K562 (cell line): ENCODE measurements around the gene NFATC1. TPM values are rescaled to one million over a fixed set of nuclear protein-coding genes. Genes with fewer than 3 reads are reported as not detected.
A peak's percentile ranks its signal among the peaks of the same experiment; 100 is the strongest.

ENCODE experiments used
- ATAC-seq: fragments of 200-7000 bp; cut with Tn5 transposase; 3 replicates; pipeline ENCODE4 v1.9.1; 2020; ENCODE audit warnings: moderate library complexity
- BruUV-seq: library from RNA; stranded (reverse); fragments of 400-500 nt; replicated peaks from 2 replicates; lab custom pipeline; 2021; lab: Mats Ljungman, UMichigan
- CTCF ChIA-PET: fragments of 300-600 bp; formaldehyde crosslinking; extraction: SDS; loops from one replicate; lab custom pipeline; 2021; ENCODE audit warnings: low intra/inter-chr PET ratio; lab: Yijun Ruan, JAX
- POLR2A ChIA-PET: fragments of 300-600, 350-650 bp; sonication (Branson Sonifier 250); formaldehyde crosslinking; extraction: SDS; loops from one replicate; lab custom pipeline; 2021; ENCODE audit warnings: antibody characterized with exemption, inconsistent platforms; lab: Yijun Ruan, JAX
- DNase-seq, 4 experiments: peaks; one replicate each; pipeline versions ENCODE4 v3.0.0 to v3.0.0-alpha.2; 2011 to 2018; ENCODE audit warnings: low spot score in 3 of 4, mixed read lengths in 3 of 4; ENCODE audit errors: extremely low read depth in 1 of 4
- FAIRE-seq: peaks from 2 replicates; lab custom pipeline; 2011; peaks lifted over from hg19 to GRCh38; lab: Jason Lieb, UNC
- H2AFZ ChIP-seq: 2 replicates; pipeline ENCODE4 v1.6.0; 2011; ENCODE audit warnings: low read depth, low read length, control low read depth, inconsistent platforms
- H3K27ac ChIP-seq: fragments of 200-600 bp; 3 replicates; pipeline ENCODE4 v1.8.0; 2011; ENCODE audit warnings: low read depth, mild to moderate bottlenecking, control low read depth, inconsistent platforms, low read length, moderate library complexity, mixed read lengths; ENCODE audit errors: extremely low read depth
- H3K27me3 ChIP-seq, 2 experiments: fragments of 300-600 bp in 1 of 2; 2 replicates in 1 of 2; 3 replicates in 1 of 2; pipeline versions ENCODE4 v1.6.0 to v1.8.0; 2011; ENCODE audit warnings: inconsistent platforms in 2 of 2, low read length in 2 of 2, mild to moderate bottlenecking in 1 of 2, mixed read lengths in 1 of 2, moderate library complexity in 1 of 2; ENCODE audit not compliant: control insufficient read depth in 2 of 2, insufficient read depth in 2 of 2
- H3K36me3 ChIP-seq: fragments of 300-600 bp; 3 replicates; pipeline ENCODE4 v1.8.0; 2011; ENCODE audit warnings: mild to moderate bottlenecking, low read length, inconsistent platforms; ENCODE audit not compliant: control insufficient read depth, insufficient read depth
- H3K4me1 ChIP-seq, 2 experiments: fragments of 200-600 bp in 1 of 2; replicated peaks in 1 of 2; 2 replicates in 1 of 2; 3 replicates in 1 of 2; pipeline versions ENCODE4 v1.5.1 to v1.8.0; 2011; ENCODE audit warnings: inconsistent platforms in 2 of 2, low read length in 2 of 2, mild to moderate bottlenecking in 1 of 2, mixed read lengths in 1 of 2, moderate library complexity in 1 of 2; ENCODE audit not compliant: control insufficient read depth in 2 of 2, insufficient read depth in 2 of 2
- H3K4me2 ChIP-seq: 2 replicates; pipeline ENCODE4 v1.6.1; 2011; ENCODE audit warnings: low read length, control low read depth, inconsistent platforms, mixed read lengths; ENCODE audit not compliant: insufficient read depth
- H3K4me3 ChIP-seq: fragments of 200-600 bp; sonication (generic), shearing (Covaris generic); 2 replicates; pipeline ENCODE4 v1.5.1; 2016; ENCODE audit warnings: control low read depth, inconsistent platforms
- H3K79me2 ChIP-seq: fragments of 200-600 bp; 3 replicates; pipeline ENCODE4 v1.8.0; 2011; ENCODE audit warnings: low read length, inconsistent platforms; ENCODE audit not compliant: control insufficient read depth, insufficient read depth
- H3K9ac ChIP-seq, 2 experiments: 2 replicates each; pipeline versions ENCODE4 v1.6.0 to v1.6.1; 2011; ENCODE audit warnings: low read depth in 2 of 2, low read length in 2 of 2, control low read depth in 1 of 2, inconsistent platforms in 1 of 2, mild to moderate bottlenecking in 1 of 2, mixed read lengths in 1 of 2; ENCODE audit not compliant: insufficient read depth in 1 of 2
- H3K9me1 ChIP-seq: one replicate; pipeline ENCODE4 v1.6.0; 2011; ENCODE audit warnings: inconsistent platforms, mild to moderate bottlenecking, low read length, moderate library complexity; ENCODE audit not compliant: control insufficient read depth, insufficient read depth
- H3K9me3 ChIP-seq: replicated peaks from 2 replicates; pipeline ENCODE4 v1.5.1; 2011; ENCODE audit warnings: low read depth, low read length, inconsistent platforms; ENCODE audit not compliant: control insufficient read depth, insufficient read depth
- H4K20me1 ChIP-seq: replicated peaks from 2 replicates; pipeline ENCODE4 v1.6.1; 2011; ENCODE audit warnings: low read length, inconsistent platforms, mixed read lengths; ENCODE audit not compliant: control insufficient read depth, insufficient read depth
- CTCF ChIP-seq, 3 experiments: IDR thresholded peaks in 2 of 3; conservative IDR thresholded peaks in 1 of 3; 2 replicates each; pipeline ENCODE4 v1.5.1; 2011 to 2012; ENCODE audit warnings: low read length in 3 of 3, mild to moderate bottlenecking in 3 of 3, control low read depth in 2 of 3, improper control_type of control experiment in 1 of 3, inconsistent platforms in 1 of 3, low read depth in 1 of 3, mixed read lengths in 1 of 3, moderate library complexity in 1 of 3; ENCODE audit not compliant: insufficient read depth in 2 of 3
- E2F3 ChIP-seq: fragments of 250-450 bp; sonication (Bioruptor Pico); IDR thresholded peaks from 2 replicates; pipeline ENCODE4 v1.4.0; 2020; ENCODE audit warnings: mild to moderate bottlenecking
- MYC ChIP-seq, 2 experiments: fragments of 250-450 bp in 1 of 2; sonication (Bioruptor Pico) in 1 of 2; IDR thresholded peaks; 2 replicates each; pipeline versions ENCODE4 v1.5.1 to v1.6.1; 2012 to 2021; ENCODE audit warnings: low read depth in 2 of 2, borderline replicate concordance in 1 of 2, improper control_type of control experiment in 1 of 2, low read length in 1 of 2, mild to moderate bottlenecking in 1 of 2, moderate library complexity in 1 of 2
- WHSC1 ChIP-seq: IDR thresholded peaks from one replicate; pipeline ENCODE4 v1.6.1; 2012; ENCODE audit warnings: low read length, control low read depth, inconsistent platforms
- WGBS: fragments of 100-300 bp; shearing (Covaris generic); methylation state at CpG from one replicate; pipeline ENCODE4 v1.1.6; 2016; ENCODE audit warnings: low coverage, mixed read lengths; ENCODE audit not compliant: insufficient coverage; ENCODE audit errors: missing lambda C conversion rate; 5-methylcytosine and 5-hydroxymethylcytosine counted together
- in situ Hi-C: fragments of 300-500 bp; cut with MboI; formaldehyde crosslinking; loops from 4 replicates; pipeline ENCODE4 v1.15.0; 2018; ENCODE audit warnings: inconsistent platforms, mixed read lengths
- intact Hi-C: fragments of 100-400 bp; cut with micrococcal nuclease; formaldehyde crosslinking; loops from 2 replicates; pipeline ENCODE4 v1.14.2; 2022
- polyA plus RNA-seq, 8 experiments: library from polyadenylated mRNA; depleted of rRNA in 4 of 8; stranded (reverse) in 5 of 8; unstranded in 3 of 8; fragments of >200 nt; fragmentation: Nextera tagmentation in 2 of 8; fragmentation: Illumina TruSeq in 1 of 8; extraction: Ambion mirVana in 2 of 8; extraction: Trizol in 1 of 8; gene quantifications; 2 replicates each; pipeline versions ENCODE4 v1.2.1 to v1.2.3, GENCODE V29; 2011 to 2014; ENCODE audit warnings: inconsistent platforms in 1 of 8, missing spikeins in 1 of 8
- total RNA-seq, 7 experiments: library from RNA; depleted of rRNA in 6 of 7; stranded (reverse); fragments of >200 nt in 6 of 7; fragmentation: Illumina TruSeq in 2 of 7; extraction: Trizol in 2 of 7; gene quantifications; 2 replicates each; pipeline versions ENCODE4 v1.2.1 to v1.2.3, GENCODE V29; 2011 to 2021; ENCODE audit warnings: low replicate concordance in 1 of 7

The NFATC1 gene
- total and polyA plus RNA-seq, 9 of the 15 experiments (the other 6 are each of a cell fraction or from before 2014, with no cell fraction given) = 1.1 to 16.4 (median 2.5) TPM

- peak; percentile 79 to 86 (median 81) for TF ChIP-seq CTCF (IDR thresholded peaks at IDR 0.05 in 2 of 3, conservative IDR thresholded peaks at IDR 0.05 in 1 of 3; ENCODE audit: insufficient read depth in 2 of 3, low read depth in 1 of 3, low read length in 3 of 3)
- TF ChIP-seq E2F3 (CRISPR knock-in tag) = no peak
- no peak for TF ChIP-seq WHSC1
- TF ChIP-seq MYC (IDR thresholded peaks at IDR 0.05; ENCODE audit: low read depth, low read length) = 0 out of 2 replicates have a peak, but pooled peaks have one; percentile 28
- no peak for TF ChIP-seq MYC (CRISPR knock-in tag; IDR thresholded peaks at IDR 0.05; ENCODE audit: borderline replicate concordance, low read depth)
- TF ChIP-seq, all 486 proteins: peak for 9
These were observed 133.1 kb downstream of the NFATC1 start (continued) for GRCh38 chr18:79528846-79529245.

- no peaks in the 10 kb centered on the region for H3K9me3 ChIP-seq
- H4K20me1 ChIP-seq = peaks cover 4% of the 10 kb centered on the region; the same call in 1 of the 2 replicates
- ChIA-PET CTCF (interaction anchor here (2.8 to 2.9 kb wide), 2 partner anchors 149 to 151 kb away, joined by 8 to 24 read pairs; no protein-coding TSS in a partner anchor), POLR2A (no interaction called here)
- peaks cover 11% of the 10 kb centered on the region; the same call in 1 of the 3 replicates for H3K36me3 ChIP-seq
- no peak for DNase-seq
- WGBS = 80% methylated on average over 18 of the region's 20 CpGs
- H3K4me2 ChIP-seq = no peak overlapping the region
- H3K4me1 ChIP-seq = peaks cover 0 to 25% of the 10 kb centered on the region in 2 experiments; a peak in 2 of 5 replicates
- no peak for FAIRE-seq
- no TSS peak for BruUV-seq
- H3K4me3 ChIP-seq = no peak overlapping the region
- intact Hi-C loops = loop anchor here (5.0 kb wide), 2 partner anchors 113 to 132 kb away; partner anchors contain the start of gene NFATC1
- no peak overlapping the region for H3K27ac ChIP-seq
- no peak for TF ChIP-seq E2F3 (CRISPR knock-in tag)
- TF ChIP-seq, all 486 proteins: peak for 0
- Histone ChIP-seq H2AFZ (no peak overlapping the region), H3K9me1 (no peaks in the 10 kb centered on the region), H3K9ac (no peak overlapping the region), H3K79me2 (no peaks in the 10 kb centered on the region), H3K27me3 (peaks cover 0 to 14% of the 10 kb centered on the region in 2 experiments; a peak in 1 of 5 replicates)
- in situ Hi-C loops = loop anchor here (5.0 kb wide), 1 partner anchor 147 kb away; no protein-coding TSS in a partner anchor
- ATAC-seq = no peak
These were observed 133.6 kb downstream of the NFATC1 start for GRCh38 chr18:79529296-79529695.
